Testis (tissue), 2 donors: Measurements from ENCODE around the gene MTERF2.
"Not testable (repeated sequence)": the region's sequence is repeated elsewhere in the genome, so short reads cannot be mapped to it uniquely, and the experiment has no call there.

ENCODE experiments used
- CTCF ChIP-seq, 3 experiments: fragments of 450-650 bp in 2 of 3; fragments of 200-600 bp in 1 of 3; sonication (generic) in 1 of 3; IDR thresholded peaks; one replicate each; pipeline ENCODE4 v1.5.1; 2016 to 2019; ENCODE audit warnings: antibody characterized with exemption in 3 of 3, mild to moderate bottlenecking in 2 of 3, moderate library complexity in 1 of 3
- POLR2A ChIP-seq: fragments of 450-650 bp; IDR thresholded peaks from one replicate; pipeline ENCODE4 v1.6.1; 2017; ENCODE audit warnings: antibody characterized with exemption, mild to moderate bottlenecking, moderate library complexity

GRCh38 chr12:107002665-107003064 lies 15.7 kb upstream of the MTERF2 start:
- not testable (repeated sequence) for TF ChIP-seq CTCF (IDR thresholded peaks at IDR 0.05); POLR2A
